CD4-positive, alpha-beta T cell (primary cell): ENCODE measurements around the gene CTNNA3. TPM values are rescaled to one million over a fixed set of nuclear protein-coding genes. Genes with fewer than 3 reads are reported as not detected.
A peak's percentile ranks its signal among the peaks of the same experiment; 100 is the strongest.

ENCODE experiments used
- ATAC-seq: fragments of 200-7000 bp; cut with Tn5 transposase; one replicate; pipeline ENCODE4 v1.10.0; 2022; ENCODE audit warnings: mild to moderate bottlenecking; ENCODE audit not compliant: poor library complexity
- CTCF ChIA-PET: fragments of 350-600 bp; sonication (Branson Sonifier 250); formaldehyde crosslinking; loops from one replicate; lab custom pipeline; 2021; ENCODE audit warnings: antibody characterized with exemption, inconsistent platforms; lab: Charles Lee
- POLR2A ChIA-PET: fragments of 350-600 bp; sonication (Branson Sonifier 250); formaldehyde crosslinking; loops from one replicate; lab custom pipeline; 2021; ENCODE audit warnings: antibody characterized with exemption, inconsistent platforms; lab: Charles Lee
- DNase-seq, 14 experiments: peaks; one replicate each; pipeline ENCODE4 v3.0.0-alpha.2; 2013 to 2020; ENCODE audit warnings: mixed read lengths in 2 of 14
- H3K27ac ChIP-seq, 2 donors: one replicate each; pipeline versions ENCODE4 v1.5.1 to v1.7.0; 2013; ENCODE audit warnings: low read length in 2 of 2, low read depth in 1 of 2, mild to moderate bottlenecking in 1 of 2
- H3K27me3 ChIP-seq, 2 experiments: 1 replicate in 1 of 2; 2 replicates in 1 of 2; pipeline versions ENCODE4 v1.6.1 to v1.7.0; 2013; ENCODE audit warnings: low read length in 2 of 2, control low read depth in 1 of 2, mild to moderate bottlenecking in 1 of 2, moderate library complexity in 1 of 2; ENCODE audit not compliant: insufficient read depth in 2 of 2, control insufficient read depth in 1 of 2
- H3K36me3 ChIP-seq: one replicate; pipeline ENCODE4 v1.6.1; 2013; ENCODE audit warnings: low read length, control low read depth; ENCODE audit not compliant: insufficient read depth
- H3K4me1 ChIP-seq: one replicate; pipeline ENCODE4 v1.6.1; 2013; ENCODE audit warnings: low read length, control low read depth; ENCODE audit not compliant: insufficient read depth
- H3K4me3 ChIP-seq: one replicate; pipeline ENCODE4 v1.5.1; 2013; ENCODE audit warnings: mild to moderate bottlenecking, low read length, moderate library complexity
- H3K9me3 ChIP-seq, 2 experiments: 1 replicate in 1 of 2; 2 replicates in 1 of 2; pipeline versions ENCODE4 v1.6.1 to v1.7.0; 2013; ENCODE audit warnings: low read length in 2 of 2, mild to moderate bottlenecking in 2 of 2, control low read depth in 1 of 2, moderate library complexity in 1 of 2; ENCODE audit not compliant: control insufficient read depth in 1 of 2, insufficient read depth in 1 of 2
- H3K27ac Mint-ChIP-seq: one replicate; pipeline ENCODE4 v1.8.0; 2020; ENCODE audit warnings: mixed read lengths
- H3K27me3 Mint-ChIP-seq: one replicate; pipeline ENCODE4 v1.8.0; 2021; ENCODE audit warnings: mixed read lengths
- H3K36me3 Mint-ChIP-seq: one replicate; pipeline ENCODE4 v1.8.0; 2021; ENCODE audit warnings: low read depth, mixed read lengths
- H3K4me1 Mint-ChIP-seq: one replicate; pipeline ENCODE4 v1.8.0; 2021; ENCODE audit warnings: low read depth, mixed read lengths
- H3K4me3 Mint-ChIP-seq: one replicate; pipeline ENCODE4 v1.8.0; 2020; ENCODE audit warnings: mild to moderate bottlenecking, mixed read lengths
- H3K9me3 Mint-ChIP-seq: one replicate; pipeline ENCODE4 v1.8.0; 2020; ENCODE audit warnings: mixed read lengths
- CTCF ChIP-seq: fragments of 200-600 bp; IDR thresholded peaks from one replicate; pipeline ENCODE4 v1.8.0; 2022; ENCODE audit warnings: antibody characterized with exemption, mild to moderate bottlenecking
- intact Hi-C, 2 experiments: fragments of 100-400 bp; cut with DNase I in 1 of 2; cut with micrococcal nuclease in 1 of 2; formaldehyde crosslinking; loops; one replicate each; pipeline versions ENCODE4 v1.15.1 to v1.9.0; 2023 to 2025; cut with DNase I, micrococcal nuclease
- total RNA-seq, 174 experiments: library from RNA in 2 of 174; stranded (reverse) in 2 of 174; gene quantifications; one replicate each; pipeline ENCODE4 v1.2.3 and lab custom pipeline; 2021 to 2026

Gene CTNNA3
- total RNA-seq, 2 experiments from 2014 or later = 0.80 TPM; not detected in 1

- Mint-ChIP-seq H3K9me3 (peaks cover 2% of the 10 kb centered on the region), H3K27me3 (peaks cover 5% of the 10 kb centered on the region), H3K36me3 (no peaks in the 10 kb centered on the region), H3K4me3 (no peak overlapping the region), H3K4me1 (peaks cover 8% of the 10 kb centered on the region), H3K27ac (no peak overlapping the region)
- Histone ChIP-seq H3K36me3 (no peaks in the 10 kb centered on the region), H3K27me3 (no peaks in the 10 kb centered on the region), H3K27ac (no peak overlapping the region), H3K4me1 (peaks cover 7% of the 10 kb centered on the region), H3K9me3 (no peaks in the 10 kb centered on the region), H3K4me3 (no peak overlapping the region)
- no peak for TF ChIP-seq CTCF
- ChIA-PET CTCF (no interaction called here), POLR2A (no interaction called here)
- ATAC-seq (no peak), DNase-seq (no peak)
- intact Hi-C loops = no loop called here
Measured at GRCh38 chr10:67618116-67618515, 77.9 kb downstream of the CTNNA3 start.

- no peaks in the 10 kb centered on the region for H3K36me3 Mint-ChIP-seq
- TF ChIP-seq CTCF = no peak
- ChIA-PET POLR2A (interaction anchor here (1.5 to 1.6 kb wide), 2 partner anchors 84 to 152 kb away, joined by 6 to 19 read pairs; no protein-coding TSS in a partner anchor), CTCF (interaction anchor here (1.5 kb wide), 1 partner anchor 92 kb away, joined by 3 read pairs; no protein-coding TSS in a partner anchor)
- Histone ChIP-seq H3K27ac (peak overlapping the region in 1 of 2 donors; percentile 50), H3K9me3 (no peaks in the 10 kb centered on the region), H3K36me3 (no peaks in the 10 kb centered on the region), H3K4me3 (peak overlapping the region; percentile 24), H3K27me3 (no peaks in the 10 kb centered on the region), H3K4me1 (peaks cover 16% of the 10 kb centered on the region)
- ATAC-seq = peak; percentile 95
- H3K4me1 Mint-ChIP-seq = peaks cover 23% of the 10 kb centered on the region
- no peaks in the 10 kb centered on the region for H3K27me3 Mint-ChIP-seq
- peak in 13 of 14 experiments; percentile 17 to 86 (median 39) for DNase-seq
- intact Hi-C loops = loop anchor here in 1 of 2 experiments (1.0 kb wide), 1 partner anchor 151 kb away; no protein-coding TSS in a partner anchor
- no peaks in the 10 kb centered on the region for H3K9me3 Mint-ChIP-seq
- H3K27ac Mint-ChIP-seq = peak overlapping the region; percentile 72
- peak overlapping the region; percentile 74 for H3K4me3 Mint-ChIP-seq
Measured at GRCh38 chr10:67612577-67613537, 83.1 kb downstream of the CTNNA3 start.

- Histone ChIP-seq H3K4me1 (peaks cover 16% of the 10 kb centered on the region), H3K36me3 (no peaks in the 10 kb centered on the region), H3K27me3 (no peaks in the 10 kb centered on the region), H3K4me3 (no peak overlapping the region), H3K27ac (no peak overlapping the region), H3K9me3 (no peaks in the 10 kb centered on the region)
- Mint-ChIP-seq H3K36me3 (no peaks in the 10 kb centered on the region), H3K9me3 (no peaks in the 10 kb centered on the region), H3K4me3 (no peak overlapping the region), H3K27ac (peak overlapping the region; percentile 72), H3K4me1 (peaks cover 23% of the 10 kb centered on the region), H3K27me3 (no peaks in the 10 kb centered on the region)
- TF ChIP-seq CTCF = no peak
- DNase-seq = no peak
- ATAC-seq = no peak
- ChIA-PET CTCF (interaction anchor here (1.5 kb wide), 1 partner anchor 91 kb away, joined by 3 read pairs; no protein-coding TSS in a partner anchor), POLR2A (interaction anchor here (1.5 to 1.6 kb wide), 2 partner anchors 85 to 152 kb away, joined by 6 to 19 read pairs; no protein-coding TSS in a partner anchor)
- intact Hi-C loops = no loop called here
Measured at GRCh38 chr10:67612176-67612575, 83.8 kb downstream of the CTNNA3 start.
